GM20431 (cell line): ENCODE measurements around the gene GNAS.

Experiments used
- in situ Hi-C: fragments of 300-500 bp; cut with MseI, MboI; formaldehyde crosslinking; loops from one replicate; pipeline ENCODE4 v1.15.0; 2020; ENCODE audit warnings: low sequenced_read_pairs; ENCODE audit not compliant: unreplicated experiment

GNAS gene

DNA sequence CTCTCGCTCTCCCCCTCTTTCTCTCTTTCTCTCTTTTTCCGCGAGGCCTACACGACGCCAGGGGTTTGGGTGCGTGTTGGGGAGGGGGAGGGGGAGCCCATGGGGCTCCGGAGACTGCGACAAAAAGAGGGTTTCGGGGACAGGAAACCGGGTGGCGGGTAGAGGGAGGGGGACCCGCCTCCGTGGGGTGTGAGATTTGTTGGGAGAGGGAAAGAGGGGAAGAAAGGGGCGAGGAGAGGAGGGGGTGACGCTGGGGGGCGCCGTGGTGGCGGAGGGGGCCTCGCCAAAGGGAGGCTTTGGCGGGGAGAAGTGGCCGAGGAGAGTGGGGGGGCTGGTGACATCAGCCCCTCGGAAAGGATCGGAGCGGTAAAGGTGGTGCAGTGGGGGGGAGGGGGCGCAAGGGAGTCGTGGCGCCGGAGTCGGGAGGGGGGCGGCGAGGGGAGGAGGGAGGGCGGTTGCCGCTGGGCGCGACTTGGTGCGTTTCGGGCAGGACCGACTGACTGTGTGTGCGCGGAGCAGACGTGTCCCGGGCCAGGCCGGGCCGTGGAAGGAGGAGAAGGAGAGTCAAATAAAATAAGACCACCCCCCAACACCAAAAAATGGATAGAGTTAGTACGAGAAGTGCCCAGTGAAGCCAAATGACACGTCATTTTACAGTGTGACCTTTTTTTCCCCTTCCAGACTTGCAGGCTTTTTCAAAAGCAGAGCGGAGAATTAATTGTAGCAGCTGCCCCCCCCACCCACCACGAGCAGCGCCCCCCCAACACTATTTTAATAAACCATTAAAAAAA lies 39.8 kb downstream of the GNAS start:
- in situ Hi-C loops, result no loop called here

DNA sequence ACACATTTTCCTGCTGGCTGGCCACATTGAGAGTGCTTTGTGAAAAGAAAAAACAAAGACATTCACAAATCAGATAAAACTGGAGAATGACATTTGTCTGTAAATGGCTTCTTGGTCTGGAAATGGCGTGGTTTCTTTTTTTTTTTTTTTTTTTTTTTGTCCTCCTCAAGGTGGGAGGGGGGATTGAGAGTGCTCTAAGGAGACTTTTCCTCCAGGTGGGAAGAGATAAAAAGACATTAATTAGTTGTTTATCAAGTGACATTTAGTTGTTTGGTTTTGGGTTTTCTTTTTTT lies 40.4 kb downstream of the GNAS start:
- in situ Hi-C loops, result no loop called here

GRCh38 chr20:58893355-58894120 lies 41.0 kb downstream of the GNAS start:
- in situ Hi-C loops, result no loop called here

GRCh38 chr20:58894652-58895447 lies 42.3 kb downstream of the GNAS start:
- in situ Hi-C loops, result no loop called here

GRCh38 chr20:58895448-58896180 lies 43.1 kb downstream of the GNAS start:
- in situ Hi-C loops, result no loop called here

- in situ Hi-C loops, result no loop called here
Measured at GRCh38 chr20:58896820-58897219, 44.3 kb downstream of the GNAS start.

DNA sequence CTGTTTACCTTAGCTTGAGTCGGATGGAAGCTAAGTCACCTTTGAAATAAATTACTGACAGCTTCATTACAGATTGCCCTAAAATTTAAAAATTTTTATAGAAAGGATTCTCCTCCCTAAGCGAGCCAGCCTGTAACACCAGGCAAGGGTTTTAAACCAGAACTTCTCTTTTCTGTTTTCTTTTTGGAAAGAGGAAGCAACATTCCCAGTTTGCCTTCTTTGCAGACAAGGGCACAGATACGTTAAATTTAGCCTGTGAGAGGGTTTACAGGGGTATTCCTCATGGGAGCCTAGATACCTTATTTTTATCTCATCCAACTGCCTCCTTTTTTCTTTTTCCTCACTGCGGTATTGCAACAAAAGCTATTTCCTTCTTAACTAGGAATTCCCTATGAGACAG lies 45.0 kb downstream of the GNAS start:
- in situ Hi-C loops, result no loop called here

GRCh38 chr20:58898629-58899408 lies 46.3 kb downstream of the GNAS start:
- in situ Hi-C loops, result no loop called here

DNA sequence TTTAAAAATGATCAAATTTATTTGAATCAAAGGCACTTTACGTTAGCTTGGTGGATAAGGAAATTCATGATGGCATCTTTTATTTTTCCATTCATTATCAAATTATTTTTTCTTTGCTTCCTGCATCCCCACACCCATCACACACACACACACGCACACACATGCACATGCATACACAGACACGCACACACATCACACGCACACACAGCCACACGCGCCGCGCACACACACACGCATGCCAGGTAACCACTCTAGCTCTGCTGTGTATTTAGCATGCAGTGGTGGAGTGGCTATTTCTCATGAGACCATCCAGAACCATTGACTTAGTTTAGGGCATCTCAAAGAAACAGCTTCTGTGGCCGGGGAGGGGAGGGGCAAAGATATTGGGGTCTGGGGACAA lies 47.0 kb downstream of the GNAS start:
- in situ Hi-C loops, result no loop called here

- in situ Hi-C loops, result no loop called here
Measured at GRCh38 chr20:58900397-58900796, 47.9 kb downstream of the GNAS start.

DNA sequence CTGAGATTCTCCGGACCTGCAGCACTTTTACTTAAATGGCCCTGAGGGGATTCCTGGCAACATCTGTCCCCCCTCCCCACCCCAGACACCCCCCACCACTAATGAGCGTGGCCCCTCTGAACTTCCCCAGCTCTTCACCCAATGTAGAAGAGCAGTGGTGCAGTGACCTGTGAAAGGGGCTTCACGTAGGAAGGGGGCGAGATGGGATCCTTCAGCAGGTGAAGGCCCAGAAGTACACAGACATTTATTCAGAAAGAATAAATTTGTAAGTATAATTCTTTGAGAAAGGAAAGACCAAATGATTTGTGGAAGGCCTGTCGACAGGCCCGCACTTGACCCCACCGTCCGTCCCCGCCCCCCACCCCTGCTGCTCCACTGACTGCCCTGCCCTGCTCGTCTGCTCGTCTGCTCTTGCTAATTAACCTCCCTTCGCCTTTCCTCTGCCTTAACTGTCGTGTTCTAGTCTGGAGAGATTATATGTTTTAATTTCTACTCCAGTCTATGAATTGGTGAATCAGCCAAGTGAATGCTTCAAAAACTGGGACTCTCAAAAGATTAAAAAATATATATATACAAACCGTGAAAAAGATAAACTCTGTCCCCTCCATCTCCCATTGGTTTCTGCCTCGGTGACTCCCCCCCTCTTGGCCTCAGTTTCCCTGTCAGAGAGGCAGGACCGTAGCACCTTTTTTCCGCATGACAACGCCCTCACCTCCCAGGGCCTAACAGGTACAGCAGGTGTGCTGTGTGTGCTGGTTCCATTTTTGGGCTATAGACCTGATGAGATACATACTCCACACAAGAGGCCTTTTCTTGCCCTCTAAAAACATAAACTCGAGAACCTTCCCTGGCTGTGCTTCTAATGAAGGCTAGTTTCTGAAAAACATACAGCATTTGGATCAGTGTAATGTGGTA lies 49.2 kb downstream of the GNAS start:
- in situ Hi-C loops, result no loop called here

- in situ Hi-C loops, result no loop called here
Measured at GRCh38 chr20:58903614-58904013, 51.1 kb downstream of the GNAS start.

DNA sequence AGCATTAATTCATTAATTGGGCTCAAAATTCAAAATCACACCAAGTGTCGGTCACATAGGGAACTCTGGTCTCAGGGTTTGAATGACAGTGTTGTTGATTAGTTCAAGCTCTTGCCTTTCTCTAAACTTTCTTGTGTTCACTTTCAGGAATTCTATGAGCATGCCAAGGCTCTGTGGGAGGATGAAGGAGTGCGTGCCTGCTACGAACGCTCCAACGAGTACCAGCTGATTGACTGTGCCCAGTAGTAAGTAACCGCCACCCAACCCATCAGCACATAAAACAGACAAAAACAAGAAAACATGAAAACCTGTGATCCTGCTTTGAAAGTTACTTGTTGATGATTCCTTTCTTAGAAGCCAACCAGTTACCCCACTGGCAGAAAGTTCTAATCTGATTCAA lies 52.7 kb downstream of the GNAS start:
- in situ Hi-C loops, result no loop called here

- in situ Hi-C loops, result no loop called here
Measured at GRCh38 chr20:58906111-58906510, 53.6 kb downstream of the GNAS start.

- in situ Hi-C loops, result no loop called here
Measured at GRCh38 chr20:58906894-58907293, 54.4 kb downstream of the GNAS start.

- in situ Hi-C loops, result no loop called here
Measured at GRCh38 chr20:58907320-58908137, 55.0 kb downstream of the GNAS start.

DNA sequence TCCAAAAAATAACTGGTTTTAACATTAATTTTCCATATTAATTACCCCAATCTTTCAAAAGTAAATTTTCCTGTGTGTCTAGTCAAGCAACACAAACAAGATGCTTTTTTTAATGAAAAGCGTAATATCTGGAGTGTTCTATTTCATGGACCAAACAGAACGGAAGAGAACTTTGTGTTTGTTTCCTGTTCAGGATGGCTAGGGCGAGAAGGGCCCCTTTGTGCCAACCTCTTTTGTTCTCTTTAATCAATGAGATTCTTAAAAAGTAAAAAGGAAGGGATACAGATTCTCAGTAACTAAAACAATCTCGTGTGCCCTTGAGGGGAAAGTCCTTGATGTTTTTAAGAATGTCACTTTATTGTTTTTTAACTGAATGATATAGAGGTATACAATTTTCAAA lies 55.7 kb downstream of the GNAS start:
- in situ Hi-C loops, result no loop called here

DNA sequence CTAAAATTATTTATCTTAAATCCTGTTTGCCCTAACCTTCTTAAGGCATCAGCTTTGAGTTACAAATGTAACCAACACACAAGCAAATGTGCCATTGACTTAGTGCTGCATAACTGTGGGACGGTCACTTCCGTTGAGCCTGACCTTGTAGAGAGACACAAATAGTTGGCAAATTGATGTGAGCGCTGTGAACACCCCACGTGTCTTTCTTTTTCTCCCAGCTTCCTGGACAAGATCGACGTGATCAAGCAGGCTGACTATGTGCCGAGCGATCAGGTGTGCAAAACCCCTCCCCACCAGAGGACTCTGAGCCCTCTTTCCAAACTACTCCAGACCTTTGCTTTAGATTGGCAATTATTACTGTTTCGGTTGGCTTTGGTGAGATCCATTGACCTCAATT lies 56.4 kb downstream of the GNAS start:
- in situ Hi-C loops, result no loop called here
